Measurements from ENCODE around the gene CD109.

- TF ChIP-seq CTCF (IDR thresholded peaks at IDR 0.05 in 8 of 11, conservative IDR thresholded peaks at IDR 0.05 in 3 of 11) (no peak), POLR2A (IDR thresholded peaks at IDR 0.05) (no peak)
Observed at GRCh38 chr6:73699676-73700459, 3.9 kb downstream of the CD109 start.
